ENCODE results near the gene NOL9. TPM values are rescaled to one million over a fixed set of nuclear protein-coding genes. Genes with fewer than 3 reads are reported as not detected.

Gene NOL9
- total RNA-seq, 4 donors from 2014 or later, result 16.6 to 25.0 (median 21.1) TPM

GRCh38 chr1:6535214-6535613 lies 19.1 kb downstream of the NOL9 start:
- no peak overlapping the region for H3K27ac ChIP-seq (replicated peaks in 1 of 4)
- H3K36me3 ChIP-seq, result peaks cover 34 to 78% (median 66%) of the 10 kb centered on the region in 4 donors
- 86% methylated on average over 4 of the region's 4 CpGs for WGBS
- DNase-seq (ENCODE audit: extremely low spot score), result no peak
- TF ChIP-seq, protein P1, sequence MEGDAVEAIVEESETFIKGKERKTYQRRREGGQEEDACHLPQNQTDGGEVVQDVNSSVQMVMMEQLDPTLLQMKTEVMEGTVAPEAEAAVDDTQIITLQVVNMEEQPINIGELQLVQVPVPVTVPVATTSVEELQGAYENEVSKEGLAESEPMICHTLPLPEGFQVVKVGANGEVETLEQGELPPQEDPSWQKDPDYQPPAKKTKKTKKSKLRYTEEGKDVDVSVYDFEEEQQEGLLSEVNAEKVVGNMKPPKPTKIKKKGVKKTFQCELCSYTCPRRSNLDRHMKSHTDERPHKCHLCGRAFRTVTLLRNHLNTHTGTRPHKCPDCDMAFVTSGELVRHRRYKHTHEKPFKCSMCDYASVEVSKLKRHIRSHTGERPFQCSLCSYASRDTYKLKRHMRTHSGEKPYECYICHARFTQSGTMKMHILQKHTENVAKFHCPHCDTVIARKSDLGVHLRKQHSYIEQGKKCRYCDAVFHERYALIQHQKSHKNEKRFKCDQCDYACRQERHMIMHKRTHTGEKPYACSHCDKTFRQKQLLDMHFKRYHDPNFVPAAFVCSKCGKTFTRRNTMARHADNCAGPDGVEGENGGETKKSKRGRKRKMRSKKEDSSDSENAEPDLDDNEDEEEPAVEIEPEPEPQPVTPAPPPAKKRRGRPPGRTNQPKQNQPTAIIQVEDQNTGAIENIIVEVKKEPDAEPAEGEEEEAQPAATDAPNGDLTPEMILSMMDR (IDR thresholded peaks at IDR 0.05), result no peak
- TF ChIP-seq EP300 (IDR thresholded peaks at IDR 0.05) (no peak), POLR2A (IDR thresholded peaks at IDR 0.05; ENCODE audit: low read depth) (no peak), POLR2AphosphoS5 (IDR thresholded peaks at IDR 0.05) (no peak)
- H3K27me3 ChIP-seq, result no peaks in the 10 kb centered on the region
- no peak overlapping the region for H3K4me3 ChIP-seq
- intact Hi-C loops (cut with DNase I), result no loop called here
- no peaks in the 10 kb centered on the region for H3K4me1 ChIP-seq
- no peaks in the 10 kb centered on the region for H3K9me3 ChIP-seq

GRCh38 chr1:6534248-6534822 lies 20.0 kb downstream of the NOL9 start:
- H3K4me1 ChIP-seq, result no peaks in the 10 kb centered on the region
- H3K36me3 ChIP-seq, result peaks cover 42 to 81% (median 69%) of the 10 kb centered on the region in 4 donors
- H3K27me3 ChIP-seq, result no peaks in the 10 kb centered on the region
- H3K4me3 ChIP-seq, result no peak overlapping the region
- DNase-seq (ENCODE audit: extremely low spot score), result no peak
- H3K9me3 ChIP-seq, result no peaks in the 10 kb centered on the region
- no peak overlapping the region for H3K27ac ChIP-seq (replicated peaks in 1 of 4)
- WGBS, result 96% methylated on average over 8 of the region's 8 CpGs
- intact Hi-C loops (cut with DNase I), result no loop called here
- no peak for TF ChIP-seq POLR2AphosphoS5 (IDR thresholded peaks at IDR 0.05)
- TF ChIP-seq POLR2A (IDR thresholded peaks at IDR 0.05; ENCODE audit: low read depth), result no peak
- TF ChIP-seq, protein P1 (IDR thresholded peaks at IDR 0.05), result no peak
- TF ChIP-seq EP300 (IDR thresholded peaks at IDR 0.05), result no peak

- no peak for DNase-seq (ENCODE audit: extremely low spot score)
Measured at GRCh38 chr1:6531996-6532395, 22.3 kb downstream of the NOL9 start.

GRCh38 chr1:6530504-6531160 lies 23.7 kb downstream of the NOL9 start:
- no peaks in the 10 kb centered on the region for H3K4me1 ChIP-seq
- no peak for TF ChIP-seq EP300 (IDR thresholded peaks at IDR 0.05)
- TF ChIP-seq, protein P1 (IDR thresholded peaks at IDR 0.05), result no peak
- TF ChIP-seq POLR2AphosphoS5 (IDR thresholded peaks at IDR 0.05), result no peak
- no peak for TF ChIP-seq POLR2A (IDR thresholded peaks at IDR 0.05; ENCODE audit: low read depth)
- no peaks in the 10 kb centered on the region for H3K27me3 ChIP-seq
- H3K27ac ChIP-seq (replicated peaks in 1 of 4), result no peak overlapping the region
- intact Hi-C loops (cut with DNase I), result no loop called here
- H3K4me3 ChIP-seq, result no peak overlapping the region
- H3K36me3 ChIP-seq, result peaks cover 64 to 97% (median 89%) of the 10 kb centered on the region in 4 donors
- DNase-seq (ENCODE audit: extremely low spot score), result no peak
- WGBS, result 95% methylated on average over 12 of the region's 13 CpGs
- no peaks in the 10 kb centered on the region for H3K9me3 ChIP-seq

More at GRCh38 chr1:6531996-6532395, 22.3 kb downstream of the NOL9 start:
- intact Hi-C loops (cut with DNase I), result no loop called here
- no peaks in the 10 kb centered on the region for H3K4me1 ChIP-seq
- H3K27me3 ChIP-seq, result no peaks in the 10 kb centered on the region
- WGBS, result 84% methylated on average over 5 of the region's 5 CpGs
- no peak overlapping the region for H3K4me3 ChIP-seq
- H3K9me3 ChIP-seq, result no peaks in the 10 kb centered on the region
- H3K36me3 ChIP-seq, result peaks cover 59 to 92% (median 81%) of the 10 kb centered on the region in 4 donors
- TF ChIP-seq EP300 (IDR thresholded peaks at IDR 0.05) (no peak), POLR2A (IDR thresholded peaks at IDR 0.05; ENCODE audit: low read depth) (no peak), POLR2AphosphoS5 (IDR thresholded peaks at IDR 0.05) (no peak)
- TF ChIP-seq, protein P1 (IDR thresholded peaks at IDR 0.05), result no peak
- no peak overlapping the region for H3K27ac ChIP-seq (replicated peaks in 1 of 4)
